ENCODE results near the gene CREBZF. TPM values are rescaled to one million over a fixed set of nuclear protein-coding genes. Genes with fewer than 3 reads are reported as not detected.

Gene CREBZF
- total and polyA plus RNA-seq, 2 experiments from 2014 or later: 15.0 to 27.6 TPM

DNA sequence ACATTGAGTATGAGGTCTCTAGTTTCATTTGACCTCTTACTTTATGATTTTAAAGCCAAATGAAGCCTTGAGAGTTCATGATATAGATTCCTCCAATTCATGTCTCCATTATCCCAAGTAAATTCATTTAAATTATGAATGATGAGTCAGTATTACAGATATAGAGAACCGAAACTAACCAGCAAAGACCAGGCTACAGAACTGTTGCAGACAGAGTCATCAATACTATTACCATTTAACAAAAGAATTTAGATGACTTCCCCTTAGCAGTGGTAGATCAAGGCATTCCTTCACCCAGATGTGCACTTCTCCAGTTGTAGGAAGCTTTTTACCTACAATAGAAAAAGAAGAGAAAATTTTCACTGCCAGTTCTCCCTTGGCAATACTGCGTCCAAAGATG, 32.8 kb upstream of the CREBZF start:
- no peak for TF ChIP-seq EZH2phosphoT487 (IDR thresholded peaks at IDR 0.05; ENCODE audit: insufficient read depth, low read depth)
- TF ChIP-seq EZH2 (IDR thresholded peaks at IDR 0.05; ENCODE audit: insufficient read depth, poor library complexity, severe bottlenecking): no peak
- H3K27ac ChIP-seq: no peak overlapping the region

GRCh38 chr11:85695546-85695945, 30.6 kb upstream of the CREBZF start:
- Histone ChIP-seq H3K27ac (0 out of 2 replicates have a peak overlapping the region, but pooled peaks have one; percentile 4), H4K20me1 (ENCODE audit: insufficient read depth) (no peaks in the 10 kb centered on the region), H3K36me3 (ENCODE audit: low read depth) (no peaks in the 10 kb centered on the region), H3K9me2 (ENCODE audit: insufficient read depth) (no peaks in the 10 kb centered on the region), H3K9me3 (ENCODE audit: low read depth) (no peaks in the 10 kb centered on the region), H2AFZ (peak overlapping the region; percentile 14; the same call in 1 of the 2 replicates), H3K4me2 (ENCODE audit: unreplicated experiment) (peak overlapping the region; percentile 47), H3F3A (ENCODE audit: insufficient read depth) (peaks cover 14% of the 10 kb centered on the region), H3K79me2 (ENCODE audit: insufficient read depth) (no peaks in the 10 kb centered on the region), H3K4me1 (ENCODE audit: insufficient read depth) (peaks cover 21% of the 10 kb centered on the region), H3K9ac (no peak overlapping the region), H3K27me3 (replicated peaks; ENCODE audit: insufficient read depth) (no peaks in the 10 kb centered on the region), H3K4me3 (no peak overlapping the region)
- TF ChIP-seq EZH2phosphoT487 (IDR thresholded peaks at IDR 0.05; ENCODE audit: insufficient read depth, low read depth): no peak
- no peak for TF ChIP-seq EZH2 (IDR thresholded peaks at IDR 0.05; ENCODE audit: insufficient read depth, poor library complexity, severe bottlenecking)
- DNase-seq: peak; percentile 58
- in situ Hi-C loops (cut with MboI): loop anchor here (10.0 to 25.0 kb wide), 2 partner anchors 149 to 267 kb away; no protein-coding TSS in a partner anchor

More for the DNA sequence above, 32.8 kb upstream of the CREBZF start:
- no peaks in the 10 kb centered on the region for H3K79me2 ChIP-seq (ENCODE audit: insufficient read depth)
- no peak overlapping the region for H3K4me2 ChIP-seq (ENCODE audit: unreplicated experiment)
- H3F3A ChIP-seq (ENCODE audit: insufficient read depth): peaks cover 14% of the 10 kb centered on the region
- no peaks in the 10 kb centered on the region for H3K9me3 ChIP-seq (ENCODE audit: low read depth)
- no peaks in the 10 kb centered on the region for H4K20me1 ChIP-seq (ENCODE audit: insufficient read depth)
- H3K9me2 ChIP-seq (ENCODE audit: insufficient read depth): no peaks in the 10 kb centered on the region
- no peaks in the 10 kb centered on the region for H3K27me3 ChIP-seq (replicated peaks; ENCODE audit: insufficient read depth)
- no peak overlapping the region for H3K9ac ChIP-seq
- no peak overlapping the region for H2AFZ ChIP-seq
- no peaks in the 10 kb centered on the region for H3K36me3 ChIP-seq (ENCODE audit: low read depth)
- 81 to 89% methylated on average over 2 of the region's 2 CpGs for whole genome bisulfite sequencing, 2 experiments (ENCODE audit: low coverage in 1 of 2, low lambda C conversion rate in 2 of 2, missing lambda C conversion rate in 2 of 2)
- in situ Hi-C loops (cut with MboI): loop anchor here (10.0 to 25.0 kb wide), 2 partner anchors 147 to 265 kb away; no protein-coding TSS in a partner anchor
- H3K4me1 ChIP-seq (ENCODE audit: insufficient read depth): peaks cover 21% of the 10 kb centered on the region
- H3K4me3 ChIP-seq: no peak overlapping the region
- no peak for DNase-seq

- H3K9me2 ChIP-seq (ENCODE audit: insufficient read depth): no peaks in the 10 kb centered on the region
- no peaks in the 10 kb centered on the region for H4K20me1 ChIP-seq (ENCODE audit: insufficient read depth)
- no peak overlapping the region for H3K27ac ChIP-seq
- in situ Hi-C loops (cut with MboI): loop anchor here (10.0 to 25.0 kb wide), 2 partner anchors 150 to 268 kb away; no protein-coding TSS in a partner anchor
- H3K4me3 ChIP-seq: no peak overlapping the region
- TF ChIP-seq EZH2 (IDR thresholded peaks at IDR 0.05; ENCODE audit: insufficient read depth, poor library complexity, severe bottlenecking) (no peak), EZH2phosphoT487 (IDR thresholded peaks at IDR 0.05; ENCODE audit: insufficient read depth, low read depth) (no peak)
- no peak overlapping the region for H3K9ac ChIP-seq
- H3F3A ChIP-seq (ENCODE audit: insufficient read depth): peaks cover 14% of the 10 kb centered on the region
- peak; percentile 73 for DNase-seq
- no peaks in the 10 kb centered on the region for H3K79me2 ChIP-seq (ENCODE audit: insufficient read depth)
- peak overlapping the region; percentile 47 for H3K4me2 ChIP-seq (ENCODE audit: unreplicated experiment)
- H3K36me3 ChIP-seq (ENCODE audit: low read depth): no peaks in the 10 kb centered on the region
- H3K4me1 ChIP-seq (ENCODE audit: insufficient read depth): peaks cover 21% of the 10 kb centered on the region
- no peaks in the 10 kb centered on the region for H3K9me3 ChIP-seq (ENCODE audit: low read depth)
- no peaks in the 10 kb centered on the region for H3K27me3 ChIP-seq (replicated peaks; ENCODE audit: insufficient read depth)
- H2AFZ ChIP-seq: no peak overlapping the region
- 100% methylated on average over 1 of the region's 1 CpG for WGBS, 2 experiments (ENCODE audit: low coverage in 1 of 2, low lambda C conversion rate in 2 of 2, missing lambda C conversion rate in 2 of 2)
Measured at GRCh38 chr11:85694385-85694980, 29.6 kb upstream of the CREBZF start.

DNA sequence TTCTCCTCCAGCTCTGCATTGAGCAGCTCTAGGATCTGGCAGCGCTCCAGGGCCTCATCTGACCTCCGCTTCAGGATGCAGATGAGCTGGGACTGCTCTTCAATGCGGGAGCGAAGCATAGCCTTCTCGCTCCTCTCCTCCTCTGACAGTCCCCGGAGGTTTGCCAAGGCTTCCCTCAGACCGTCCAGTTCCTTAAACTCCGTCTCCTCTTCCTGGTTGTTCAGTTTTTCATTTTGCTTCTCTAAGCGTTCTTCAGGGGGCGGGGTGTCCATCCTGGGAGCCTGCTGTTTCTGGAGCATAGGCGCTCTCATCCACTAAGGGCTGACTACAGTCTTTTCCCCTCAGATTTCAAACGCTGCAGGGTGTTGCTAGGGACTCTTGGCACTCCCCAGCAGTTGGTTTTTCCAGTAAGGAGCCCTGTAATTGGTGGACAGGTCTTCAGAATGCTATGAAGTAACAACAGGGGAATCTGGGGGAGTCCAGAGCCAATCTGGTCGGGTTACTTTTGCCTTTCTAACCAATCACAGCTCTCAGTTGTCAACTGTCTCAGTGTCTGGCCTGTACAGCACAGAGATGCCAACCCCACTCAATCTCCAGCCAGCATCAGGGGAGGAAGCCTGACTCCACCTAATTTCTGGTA, 21.0 kb upstream of the CREBZF start, which contains the start of gene CCDC89:
TSS of gene CCDC89 (minus strand) at position 376 of the 640 bp plus-strand sequence. CDS start at position 311, 65 bp downstream.
- Histone ChIP-seq H3K79me2 (ENCODE audit: insufficient read depth) (peaks cover 6% of the 10 kb centered on the region), H3K4me2 (ENCODE audit: unreplicated experiment) (peak within 1 kb of the TSS; percentile 83), H3K4me3 (peak within 1 kb of the TSS; percentile 76), H4K20me1 (ENCODE audit: insufficient read depth) (no peaks in the 10 kb centered on the region), H3K9me2 (ENCODE audit: insufficient read depth) (no peaks in the 10 kb centered on the region), H2AFZ (peak within 1 kb of the TSS; percentile 95), H3K9me3 (ENCODE audit: low read depth) (no peaks in the 10 kb centered on the region), H3K27ac (peak within 1 kb of the TSS; percentile 85), H3F3A (ENCODE audit: insufficient read depth) (peaks cover 31% of the 10 kb centered on the region), H3K27me3 (replicated peaks; ENCODE audit: insufficient read depth) (no peaks in the 10 kb centered on the region), H3K4me1 (ENCODE audit: insufficient read depth) (peaks cover 24% of the 10 kb centered on the region), H3K36me3 (ENCODE audit: low read depth) (no peaks in the 10 kb centered on the region), H3K9ac (peak within 1 kb of the TSS; percentile 78)
- WGBS, 2 experiments (ENCODE audit: low coverage in 1 of 2, low lambda C conversion rate in 2 of 2, missing lambda C conversion rate in 2 of 2): 0 to 4% methylated on average over 13 of the region's 13 CpGs
- no peak for TF ChIP-seq EZH2phosphoT487 (IDR thresholded peaks at IDR 0.05; ENCODE audit: insufficient read depth, low read depth)
- TF ChIP-seq EZH2 (IDR thresholded peaks at IDR 0.05; ENCODE audit: insufficient read depth, poor library complexity, severe bottlenecking): no peak
- peak; percentile 98 for DNase-seq
- in situ Hi-C loops (cut with MboI): loop anchor here (10.0 to 25.0 kb wide), 2 partner anchors 139 to 276 kb away; no protein-coding TSS in a partner anchor

Measured in GM23248 (cell line).